ENCODE measurements around the gene PLB1.

GRCh38 chr2:28606986-28607441, 111.2 kb downstream of the PLB1 start:
- TF ChIP-seq EZH2phosphoT487 (IDR thresholded peaks at IDR 0.05; ENCODE audit: unreplicated experiment) (no peak), ZNF114 (CRISPR knock-in tag; IDR thresholded peaks at IDR 0.05) (no peak), EZH2 (IDR thresholded peaks at IDR 0.05; ENCODE audit: low read depth, unreplicated experiment) (no peak), CREB1 (CRISPR knock-in tag; IDR thresholded peaks at IDR 0.05; ENCODE audit: low read depth) (no peak), POLR2AphosphoS5 (IDR thresholded peaks at IDR 0.05; ENCODE audit: low read depth) (no peak), REST (IDR thresholded peaks at IDR 0.05; ENCODE audit: unreplicated experiment) (no peak), JUNB (IDR thresholded peaks at IDR 0.05; ENCODE audit: unreplicated experiment) (no peak), NANOG (IDR thresholded peaks at IDR 0.05; ENCODE audit: borderline replicate concordance) (no peak)
- TF ChIP-seq, protein P1, sequence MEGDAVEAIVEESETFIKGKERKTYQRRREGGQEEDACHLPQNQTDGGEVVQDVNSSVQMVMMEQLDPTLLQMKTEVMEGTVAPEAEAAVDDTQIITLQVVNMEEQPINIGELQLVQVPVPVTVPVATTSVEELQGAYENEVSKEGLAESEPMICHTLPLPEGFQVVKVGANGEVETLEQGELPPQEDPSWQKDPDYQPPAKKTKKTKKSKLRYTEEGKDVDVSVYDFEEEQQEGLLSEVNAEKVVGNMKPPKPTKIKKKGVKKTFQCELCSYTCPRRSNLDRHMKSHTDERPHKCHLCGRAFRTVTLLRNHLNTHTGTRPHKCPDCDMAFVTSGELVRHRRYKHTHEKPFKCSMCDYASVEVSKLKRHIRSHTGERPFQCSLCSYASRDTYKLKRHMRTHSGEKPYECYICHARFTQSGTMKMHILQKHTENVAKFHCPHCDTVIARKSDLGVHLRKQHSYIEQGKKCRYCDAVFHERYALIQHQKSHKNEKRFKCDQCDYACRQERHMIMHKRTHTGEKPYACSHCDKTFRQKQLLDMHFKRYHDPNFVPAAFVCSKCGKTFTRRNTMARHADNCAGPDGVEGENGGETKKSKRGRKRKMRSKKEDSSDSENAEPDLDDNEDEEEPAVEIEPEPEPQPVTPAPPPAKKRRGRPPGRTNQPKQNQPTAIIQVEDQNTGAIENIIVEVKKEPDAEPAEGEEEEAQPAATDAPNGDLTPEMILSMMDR (conservative IDR thresholded peaks at IDR 0.05; ENCODE audit: low read depth in 2 of 2), result peak in 1 of 2 experiments; percentile 76; a peak in 3 of 4 replicates
- TF ChIP-seq, protein P2, sequence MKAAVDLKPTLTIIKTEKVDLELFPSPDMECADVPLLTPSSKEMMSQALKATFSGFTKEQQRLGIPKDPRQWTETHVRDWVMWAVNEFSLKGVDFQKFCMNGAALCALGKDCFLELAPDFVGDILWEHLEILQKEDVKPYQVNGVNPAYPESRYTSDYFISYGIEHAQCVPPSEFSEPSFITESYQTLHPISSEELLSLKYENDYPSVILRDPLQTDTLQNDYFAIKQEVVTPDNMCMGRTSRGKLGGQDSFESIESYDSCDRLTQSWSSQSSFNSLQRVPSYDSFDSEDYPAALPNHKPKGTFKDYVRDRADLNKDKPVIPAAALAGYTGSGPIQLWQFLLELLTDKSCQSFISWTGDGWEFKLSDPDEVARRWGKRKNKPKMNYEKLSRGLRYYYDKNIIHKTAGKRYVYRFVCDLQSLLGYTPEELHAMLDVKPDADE (IDR thresholded peaks at IDR 0.05), result no peak
